Activated CD4-positive, alpha-beta memory T cell treated with anti-CD3 and anti-CD28 coated beads, Interleukin-2, amount 10 ng/mL, durations not matched to agents 7 days and 5 days (primary cell): ENCODE measurements around the gene CRELD1. TPM values are rescaled to one million over a fixed set of nuclear protein-coding genes. Genes with fewer than 3 reads are reported as not detected.
"Not testable (repeated sequence)": the region's sequence is repeated elsewhere in the genome, so short reads cannot be mapped to it uniquely, and the experiment has no call there.

ENCODE experiments used
- CTCF ChIA-PET: fragments of 350-600 bp; sonication (Branson Sonifier 250); formaldehyde crosslinking; loops from one replicate; lab custom pipeline; 2021; ENCODE audit warnings: antibody characterized with exemption, inconsistent platforms; lab: Charles Lee
- POLR2A ChIA-PET: fragments of 350-600 bp; sonication (Branson Sonifier 250); formaldehyde crosslinking; loops from one replicate; lab custom pipeline; 2021; ENCODE audit warnings: antibody characterized with exemption; lab: Charles Lee
- DNase-seq: peaks from one replicate; pipeline ENCODE4 v3.0.0-alpha.2; 2020
- H3K27ac Mint-ChIP-seq: one replicate; pipeline ENCODE4 v1.8.0; 2021; ENCODE audit warnings: mild to moderate bottlenecking, mixed read lengths
- H3K27me3 Mint-ChIP-seq: one replicate; pipeline ENCODE4 v1.8.0; 2021; ENCODE audit warnings: mixed read lengths
- H3K36me3 Mint-ChIP-seq: one replicate; pipeline ENCODE4 v1.8.0; 2021; ENCODE audit warnings: low read depth, mixed read lengths
- H3K4me1 Mint-ChIP-seq: one replicate; pipeline ENCODE4 v1.8.0; 2021; ENCODE audit warnings: mixed read lengths
- H3K4me3 Mint-ChIP-seq: one replicate; pipeline ENCODE4 v1.8.0; 2021; ENCODE audit warnings: mild to moderate bottlenecking, mixed read lengths
- H3K9me3 Mint-ChIP-seq: one replicate; pipeline ENCODE4 v1.8.0; 2021; ENCODE audit warnings: mixed read lengths
- total RNA-seq, 2 experiments: library from RNA; stranded (reverse); gene quantifications; one replicate each; pipeline ENCODE4 v1.2.3, GENCODE V29; 2021

Gene CRELD1
- 10 to 100 TPM; 15.9 to 17.1 TPM for total RNA-seq

GRCh38 chr3:9933561-9934234 is at the start of gene CRELD1:
Gene CRELD1, plus strand, starts transcription at chr3:9933834. Its CDS starts 605 bp downstream, at chr3:9934439.
- no peaks in the 10 kb centered on the region for H3K27me3 Mint-ChIP-seq
- CTCF ChIA-PET: interaction anchor here (0.6 to 5.7 kb wide), 36 partner anchors 9 to 481 kb away, joined by 3 to 87 read pairs (median 5); partner anchors contain the start of genes ARPC4, EMC3, FANCD2 and IL17RC
- H3K27ac Mint-ChIP-seq: peak within 1 kb of the TSS; percentile 91
- peak; percentile 97 for DNase-seq
- H3K4me3 Mint-ChIP-seq: peak within 1 kb of the TSS; percentile 96
- peaks cover 18% of the 10 kb centered on the region for H3K36me3 Mint-ChIP-seq
- H3K4me1 Mint-ChIP-seq: peaks cover 40% of the 10 kb centered on the region
- no peaks in the 10 kb centered on the region for H3K9me3 Mint-ChIP-seq
- POLR2A ChIA-PET: interaction anchor here (0.9 to 5.8 kb wide), 26 partner anchors 10 to 388 kb away, joined by 3 to 57 read pairs (median 6); partner anchors contain the start of genes ARPC4, BRPF1, CAMK1 and EMC3

GRCh38 chr3:9884555-9885165 is 49.0 kb upstream of the CRELD1 start:
- H3K4me3 Mint-ChIP-seq: no peak overlapping the region
- H3K27me3 Mint-ChIP-seq: no peaks in the 10 kb centered on the region
- CTCF ChIA-PET: interaction anchor here (0.5 to 2.2 kb wide), 2 partner anchors 48 to 138 kb away, joined by 4 to 9 read pairs; no protein-coding TSS in a partner anchor
- H3K36me3 Mint-ChIP-seq: no peaks in the 10 kb centered on the region
- no peak overlapping the region for H3K27ac Mint-ChIP-seq
- H3K9me3 Mint-ChIP-seq: no peaks in the 10 kb centered on the region
- peaks cover under 1% of the 10 kb centered on the region for H3K4me1 Mint-ChIP-seq
- POLR2A ChIA-PET: interaction anchor here (0.6 kb wide), 1 partner anchor 177 kb away, joined by 3 read pairs; no protein-coding TSS in a partner anchor
- DNase-seq: no peak

- ChIA-PET POLR2A (no interaction called here), CTCF (no interaction called here)
- no peaks in the 10 kb centered on the region for H3K27me3 Mint-ChIP-seq
- H3K36me3 Mint-ChIP-seq: peaks cover 6% of the 10 kb centered on the region
- H3K9me3 Mint-ChIP-seq: no peaks in the 10 kb centered on the region
- no peak overlapping the region for H3K27ac Mint-ChIP-seq
- no peak overlapping the region for H3K4me3 Mint-ChIP-seq
- DNase-seq: no peak
- peaks cover 8% of the 10 kb centered on the region for H3K4me1 Mint-ChIP-seq
These were observed 47.3 kb upstream of the CRELD1 start for GRCh38 chr3:9886328-9886727.

GRCh38 chr3:9887480-9887879 is 46.2 kb upstream of the CRELD1 start:
- Mint-ChIP-seq H3K4me3 (no peak overlapping the region), H3K36me3 (peaks cover 9% of the 10 kb centered on the region), H3K27ac (no peak overlapping the region), H3K9me3 (no peaks in the 10 kb centered on the region), H3K27me3 (no peaks in the 10 kb centered on the region), H3K4me1 (peaks cover 14% of the 10 kb centered on the region)
- CTCF ChIA-PET: no interaction called here
- DNase-seq: no peak
- POLR2A ChIA-PET: no interaction called here

- no peaks in the 10 kb centered on the region for H3K9me3 Mint-ChIP-seq
- H3K36me3 Mint-ChIP-seq: peaks cover 19% of the 10 kb centered on the region
- CTCF ChIA-PET: interaction anchor here (1.0 to 1.2 kb wide), 2 partner anchors 42 to 58 kb away, joined by 3 to 4 read pairs; no protein-coding TSS in a partner anchor
- peaks cover 22% of the 10 kb centered on the region for H3K4me1 Mint-ChIP-seq
- DNase-seq: no peak
- H3K4me3 Mint-ChIP-seq: no peak overlapping the region
- no peak overlapping the region for H3K27ac Mint-ChIP-seq
- POLR2A ChIA-PET: interaction anchor here (3.5 kb wide), 1 partner anchor 24 kb away, joined by 27 read pairs; no protein-coding TSS in a partner anchor
- H3K27me3 Mint-ChIP-seq: no peaks in the 10 kb centered on the region
These were observed 45.1 kb upstream of the CRELD1 start for GRCh38 chr3:9888540-9888939.

- POLR2A ChIA-PET: interaction anchor here (0.8 to 3.5 kb wide), 7 partner anchors 12 to 97 kb away, joined by 3 to 54 read pairs (median 7); partner anchors contain the start of genes ARPC4, CRELD1 and IL17RE
- Mint-ChIP-seq H3K36me3 (peaks cover 26% of the 10 kb centered on the region), H3K27ac (no peak overlapping the region), H3K4me3 (no peak overlapping the region), H3K4me1 (peaks cover 30% of the 10 kb centered on the region), H3K27me3 (no peaks in the 10 kb centered on the region), H3K9me3 (no peaks in the 10 kb centered on the region)
- DNase-seq: no peak
- CTCF ChIA-PET: interaction anchor here (0.6 to 3.6 kb wide), 5 partner anchors 36 to 137 kb away, joined by 3 to 29 read pairs (median 3); partner anchors contain the start of genes CRELD1 and FANCD2
These were observed 44.2 kb upstream of the CRELD1 start for GRCh38 chr3:9889405-9889804.

- peak within 1 kb of the TSS; percentile 92 for H3K27ac Mint-ChIP-seq
- peaks cover 32% of the 10 kb centered on the region for H3K36me3 Mint-ChIP-seq
- peak within 1 kb of the TSS; percentile 99 for H3K4me3 Mint-ChIP-seq
- peak; percentile 92 for DNase-seq
- POLR2A ChIA-PET: interaction anchor here (0.6 to 3.5 kb wide), 25 partner anchors 11 to 494 kb away, joined by 3 to 54 read pairs (median 5); partner anchors contain the start of genes ARPC4, CIDEC, CRELD1 and IL17RE
- H3K9me3 Mint-ChIP-seq: no peaks in the 10 kb centered on the region
- H3K27me3 Mint-ChIP-seq: no peaks in the 10 kb centered on the region
- H3K4me1 Mint-ChIP-seq: peaks cover 36% of the 10 kb centered on the region
- CTCF ChIA-PET: interaction anchor here (0.7 to 3.6 kb wide), 14 partner anchors 12 to 431 kb away, joined by 3 to 29 read pairs (median 4); partner anchors contain the start of genes CRELD1, FANCD2, IL17RE and RPUSD3
These were observed 43.2 kb upstream of the CRELD1 start, which contains the start of gene JAGN1 for GRCh38 chr3:9890249-9891071. Gene JAGN1, plus strand, starts transcription at chr3:9890610. Its CDS starts 113 bp downstream, at chr3:9890723.

GRCh38 chr3:9891072-9891622 is 42.5 kb upstream of the CRELD1 start:
- no peaks in the 10 kb centered on the region for H3K27me3 Mint-ChIP-seq
- H3K9me3 Mint-ChIP-seq: no peaks in the 10 kb centered on the region
- peak overlapping the region; percentile 92 for H3K27ac Mint-ChIP-seq
- ChIA-PET CTCF (interaction anchor here (0.6 to 3.6 kb wide), 14 partner anchors 11 to 430 kb away, joined by 3 to 29 read pairs (median 3); partner anchors contain the start of genes CRELD1, IL17RE, RPUSD3 and SEC13), POLR2A (interaction anchor here (0.9 to 3.5 kb wide), 23 partner anchors 11 to 494 kb away, joined by 3 to 54 read pairs (median 5); partner anchors contain the start of genes ARPC4, CIDEC, CRELD1 and IL17RE)
- no peak for DNase-seq
- peak overlapping the region; percentile 99 for H3K4me3 Mint-ChIP-seq
- peaks cover 36% of the 10 kb centered on the region for H3K4me1 Mint-ChIP-seq
- peaks cover 32% of the 10 kb centered on the region for H3K36me3 Mint-ChIP-seq

- Mint-ChIP-seq H3K9me3 (no peaks in the 10 kb centered on the region), H3K27ac (no peak overlapping the region), H3K36me3 (peaks cover 32% of the 10 kb centered on the region), H3K4me3 (no peak overlapping the region), H3K4me1 (peaks cover 36% of the 10 kb centered on the region), H3K27me3 (no peaks in the 10 kb centered on the region)
- POLR2A ChIA-PET: interaction anchor here (0.9 to 1.5 kb wide), 5 partner anchors 11 to 132 kb away, joined by 3 to 4 read pairs (median 3); partner anchors contain the start of genes ARPC4, EMC3 and TADA3
- CTCF ChIA-PET: interaction anchor here (1.1 to 1.3 kb wide), 3 partner anchors 40 to 134 kb away, joined by 3 to 4 read pairs (median 3); partner anchors contain the start of gene CRELD1
- no peak for DNase-seq
These were observed 39.9 kb upstream of the CRELD1 start for GRCh38 chr3:9893739-9894138.

GRCh38 chr3:9895715-9896114 is 37.9 kb upstream of the CRELD1 start:
- Mint-ChIP-seq H3K36me3 (peaks cover 30% of the 10 kb centered on the region), H3K4me1 (peaks cover 34% of the 10 kb centered on the region)
- DNase-seq, H3K9me3 Mint-ChIP-seq, CTCF ChIA-PET, H3K4me3 Mint-ChIP-seq, H3K27me3 Mint-ChIP-seq, H3K27ac Mint-ChIP-seq: not testable (repeated sequence)
- POLR2A ChIA-PET: interaction anchor here (1.0 kb wide), 1 partner anchor 36 kb away, joined by 3 read pairs; no protein-coding TSS in a partner anchor

- Mint-ChIP-seq H3K4me1 (peaks cover 37% of the 10 kb centered on the region), H3K36me3 (peaks cover 26% of the 10 kb centered on the region)
- H3K27me3 Mint-ChIP-seq, H3K9me3 Mint-ChIP-seq, H3K4me3 Mint-ChIP-seq, CTCF ChIA-PET, DNase-seq, H3K27ac Mint-ChIP-seq, POLR2A ChIA-PET: not testable (repeated sequence)
These were observed 36.8 kb upstream of the CRELD1 start for GRCh38 chr3:9896755-9897407.
